Medulla oblongata (tissue), 1 donor: ENCODE results near the gene ELMOD1.
A peak's percentile ranks its signal among the peaks of the same experiment; 100 is the strongest.

Source experiments
- DNase-seq: peaks from one replicate; pipeline ENCODE4 v3.0.0-alpha.2; 2015; ENCODE audit errors: extremely low spot score

The ELMOD1 gene

DNA sequence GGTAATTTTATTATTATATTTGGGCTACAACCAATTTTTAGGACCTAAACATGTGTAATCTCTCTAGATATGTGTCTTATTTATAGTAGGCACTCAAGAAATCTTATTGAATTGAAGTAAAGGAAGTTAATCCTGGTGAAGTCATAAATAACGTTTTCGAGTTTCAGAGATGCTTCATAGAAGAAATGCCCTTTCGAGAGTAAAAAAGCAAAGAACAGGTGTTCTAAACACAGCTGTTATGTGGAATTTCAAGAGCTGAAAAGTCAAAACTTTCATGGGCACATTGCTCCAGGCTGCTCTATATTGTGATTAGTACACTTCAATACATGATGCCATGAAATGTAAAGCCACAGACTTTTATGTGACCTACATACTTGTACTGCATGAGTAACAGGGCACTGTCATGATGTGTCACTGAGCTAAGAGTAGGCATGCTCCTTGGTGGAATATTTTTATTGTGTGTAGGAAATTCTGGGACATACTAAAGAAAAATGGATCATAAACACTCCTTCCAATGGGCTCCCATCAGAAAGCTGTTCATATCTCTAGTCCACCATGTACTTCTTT is 7.2 kb upstream of the ELMOD1 start:
- DNase-seq = no peak

DNA sequence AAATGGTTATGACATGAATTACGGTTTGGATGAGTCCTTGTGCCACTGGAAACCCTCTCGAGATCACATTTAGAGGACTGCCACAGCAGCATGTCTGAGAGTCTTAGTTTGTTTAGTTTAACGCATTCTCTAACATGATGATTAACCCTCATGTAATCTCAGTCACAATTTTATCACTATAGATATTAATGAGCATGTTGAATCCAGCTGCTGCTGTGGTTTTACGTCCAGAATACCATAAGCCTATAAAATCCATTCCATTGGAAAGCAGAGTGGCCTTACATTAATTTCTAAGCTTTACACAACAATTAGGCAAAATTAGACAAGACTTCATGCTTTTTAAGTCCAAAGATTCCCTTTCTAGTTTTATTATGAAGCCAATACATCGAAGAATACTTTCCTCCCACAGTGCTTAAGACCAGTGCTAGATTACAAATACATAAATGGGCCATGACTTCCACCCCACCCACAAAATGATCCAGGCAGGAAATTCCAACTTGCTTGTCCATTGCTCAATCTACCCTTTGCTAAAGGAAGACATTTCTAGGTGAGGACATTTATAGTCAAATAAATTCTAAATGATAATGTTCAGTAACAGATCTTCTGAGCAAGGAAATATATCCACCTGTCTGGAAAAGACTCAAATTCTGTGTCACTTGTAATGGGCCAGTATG is 3.5 kb upstream of the ELMOD1 start:
- DNase-seq = no peak

DNA sequence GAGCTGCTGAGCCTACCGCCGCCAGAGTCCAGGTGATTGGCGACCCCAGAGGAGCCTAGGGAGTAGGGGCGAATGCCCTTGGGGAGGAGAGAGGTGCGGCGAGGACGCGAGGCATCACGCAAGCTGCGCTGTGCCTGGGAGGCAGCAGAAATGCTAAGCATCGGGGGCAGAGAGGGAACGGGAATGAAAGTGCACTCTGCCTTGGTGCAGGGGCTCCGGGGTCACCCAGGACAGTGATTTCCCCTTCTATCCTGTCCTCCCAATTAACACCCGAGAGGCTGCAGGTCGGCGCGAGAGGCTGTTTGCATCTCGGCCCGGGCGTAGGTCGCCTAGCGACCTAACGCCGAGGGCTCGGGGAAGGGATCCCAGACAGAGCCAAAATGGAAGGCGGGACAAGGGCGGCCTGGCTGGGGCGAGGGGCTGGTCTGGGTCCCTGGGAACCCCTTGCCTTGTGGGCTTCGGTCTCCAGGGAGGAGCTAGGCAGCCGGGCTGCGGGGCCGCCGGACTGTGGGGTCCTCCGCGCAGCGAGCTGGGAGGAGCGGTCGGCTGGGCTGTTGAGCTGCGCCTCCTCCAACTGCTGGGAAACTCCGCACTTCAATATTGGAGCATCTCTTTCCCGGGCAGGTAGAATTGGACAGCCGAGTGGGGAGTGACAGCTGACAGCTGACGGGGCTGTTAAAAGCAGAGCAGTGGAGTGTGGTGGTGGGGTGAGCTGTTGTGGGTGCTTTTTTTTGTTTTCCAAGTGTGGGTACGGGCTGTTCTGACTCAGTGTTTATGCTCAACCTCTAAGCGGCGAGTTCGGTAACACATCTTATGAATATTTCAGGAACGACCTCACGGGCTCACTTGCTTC is 657 bp downstream of the ELMOD1 start:
- no peak for DNase-seq

DNA sequence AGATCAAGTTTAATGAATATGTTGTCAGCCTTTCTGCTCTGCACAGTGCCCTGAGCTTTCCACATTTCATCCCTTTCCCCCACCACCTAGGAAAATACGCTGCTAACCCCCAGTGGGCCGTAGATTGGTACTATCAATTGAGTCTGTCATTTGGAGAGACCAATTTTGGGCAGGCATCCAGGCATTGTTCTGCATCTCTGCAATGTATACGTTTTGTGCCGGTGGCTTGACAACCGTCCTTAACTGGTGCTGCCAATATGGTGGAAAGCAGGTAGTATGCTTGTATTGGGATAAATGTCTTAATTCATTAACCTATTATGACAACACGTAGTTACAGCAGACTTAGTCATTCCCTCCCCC is 1.3 kb downstream of the ELMOD1 start:
- DNase-seq = no peak

DNA sequence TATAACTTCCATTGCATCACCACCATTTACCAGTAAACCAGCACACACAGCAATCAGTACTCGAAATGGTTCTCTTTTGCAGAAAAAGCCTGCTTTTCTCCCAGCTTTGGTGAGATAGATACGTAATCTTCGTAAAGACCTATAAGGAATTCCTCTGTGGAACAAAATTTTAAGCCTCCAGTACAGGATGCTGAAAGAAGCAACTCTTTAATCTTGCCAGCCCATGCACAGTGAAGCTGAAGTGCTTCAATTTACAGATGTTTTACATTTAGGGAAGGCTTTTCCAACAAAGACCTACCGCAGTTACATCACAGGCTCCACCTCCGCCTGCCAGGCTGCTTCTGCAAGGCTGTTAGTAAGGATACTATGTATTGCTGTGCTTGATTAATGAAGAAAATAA is 1.9 kb downstream of the ELMOD1 start:
- no peak for DNase-seq

DNA sequence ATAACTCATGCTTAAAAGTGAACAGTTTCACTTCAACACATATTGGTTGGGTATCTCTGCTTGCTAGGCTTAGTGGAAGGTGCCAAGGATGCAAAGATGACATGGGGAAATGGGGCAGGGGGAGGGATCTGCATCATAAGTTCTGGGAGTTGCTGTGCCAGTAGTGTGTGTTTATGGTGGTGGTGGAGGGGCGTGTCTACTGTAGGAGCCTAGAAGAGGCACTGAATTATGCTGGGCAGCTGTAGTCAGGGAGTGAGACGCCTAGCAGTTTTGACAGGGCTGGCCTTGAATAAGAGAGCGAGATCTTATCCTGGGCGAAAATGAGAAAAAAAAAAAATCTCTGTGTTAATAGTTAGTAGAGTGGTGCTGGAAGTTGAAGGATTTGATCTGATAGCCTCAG is 3.0 kb downstream of the ELMOD1 start:
- DNase-seq = no peak

DNA sequence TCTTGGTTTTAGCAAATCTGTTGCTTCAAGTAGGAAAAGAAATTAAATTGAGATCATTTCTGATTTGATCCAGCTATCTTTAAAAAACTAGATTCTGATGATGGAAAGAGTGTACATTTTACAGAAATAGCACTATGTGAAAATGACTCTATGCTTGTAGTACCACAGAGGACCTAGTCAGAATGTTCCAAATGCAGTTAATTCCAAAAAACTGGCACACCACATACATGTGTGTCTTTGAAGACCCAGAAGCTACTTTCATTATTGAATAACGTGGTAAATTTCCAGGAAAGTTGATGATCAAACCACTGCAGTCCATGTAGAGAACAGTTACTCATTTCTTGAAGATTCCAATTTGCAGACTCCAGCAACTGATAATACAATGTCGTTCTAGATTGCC is 3.8 kb downstream of the ELMOD1 start:
- no peak for DNase-seq

DNA sequence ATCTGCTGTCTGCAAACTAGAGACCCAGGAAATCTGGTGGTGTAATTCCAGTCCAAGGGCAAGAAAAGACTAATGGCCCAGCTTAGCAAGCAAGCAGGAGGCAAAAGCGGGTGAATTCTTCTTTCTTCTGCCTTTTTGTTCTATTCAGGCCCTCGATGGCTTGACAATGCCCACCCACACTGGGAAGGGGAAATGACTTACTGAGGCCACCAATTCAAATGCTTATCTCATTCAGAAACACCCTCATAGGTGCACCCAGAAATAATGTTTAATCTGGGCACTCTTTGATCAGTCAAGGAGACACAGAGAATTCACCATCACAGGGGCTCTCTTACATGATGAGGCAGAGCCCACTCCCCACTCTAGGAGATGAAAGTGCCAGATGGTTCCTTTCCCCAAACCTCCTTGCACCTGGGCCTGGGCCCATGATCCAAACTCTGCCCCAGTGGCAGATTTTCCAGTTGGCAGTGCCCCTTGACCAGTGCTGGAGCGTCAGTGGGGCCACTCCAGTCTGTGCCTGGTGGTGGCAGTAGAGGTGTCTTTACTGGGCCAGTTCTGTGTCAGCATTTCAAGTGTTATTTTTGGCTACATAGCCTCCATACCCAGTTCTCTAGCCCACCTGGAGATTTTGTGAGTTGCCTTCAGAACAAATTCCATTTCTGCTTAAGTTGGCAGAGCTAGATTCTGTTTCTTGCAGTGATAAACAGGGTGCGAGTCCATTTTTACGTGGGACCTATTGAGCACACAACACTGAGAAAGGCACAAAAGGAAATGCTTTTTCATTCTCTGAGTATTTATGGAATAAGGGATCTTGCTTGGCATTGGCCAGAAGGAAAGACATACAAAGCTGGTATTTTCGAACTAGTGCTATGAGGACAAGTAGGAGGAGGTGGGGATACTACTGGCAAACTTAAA is 7.5 kb downstream of the ELMOD1 start:
- DNase-seq = no peak

DNA sequence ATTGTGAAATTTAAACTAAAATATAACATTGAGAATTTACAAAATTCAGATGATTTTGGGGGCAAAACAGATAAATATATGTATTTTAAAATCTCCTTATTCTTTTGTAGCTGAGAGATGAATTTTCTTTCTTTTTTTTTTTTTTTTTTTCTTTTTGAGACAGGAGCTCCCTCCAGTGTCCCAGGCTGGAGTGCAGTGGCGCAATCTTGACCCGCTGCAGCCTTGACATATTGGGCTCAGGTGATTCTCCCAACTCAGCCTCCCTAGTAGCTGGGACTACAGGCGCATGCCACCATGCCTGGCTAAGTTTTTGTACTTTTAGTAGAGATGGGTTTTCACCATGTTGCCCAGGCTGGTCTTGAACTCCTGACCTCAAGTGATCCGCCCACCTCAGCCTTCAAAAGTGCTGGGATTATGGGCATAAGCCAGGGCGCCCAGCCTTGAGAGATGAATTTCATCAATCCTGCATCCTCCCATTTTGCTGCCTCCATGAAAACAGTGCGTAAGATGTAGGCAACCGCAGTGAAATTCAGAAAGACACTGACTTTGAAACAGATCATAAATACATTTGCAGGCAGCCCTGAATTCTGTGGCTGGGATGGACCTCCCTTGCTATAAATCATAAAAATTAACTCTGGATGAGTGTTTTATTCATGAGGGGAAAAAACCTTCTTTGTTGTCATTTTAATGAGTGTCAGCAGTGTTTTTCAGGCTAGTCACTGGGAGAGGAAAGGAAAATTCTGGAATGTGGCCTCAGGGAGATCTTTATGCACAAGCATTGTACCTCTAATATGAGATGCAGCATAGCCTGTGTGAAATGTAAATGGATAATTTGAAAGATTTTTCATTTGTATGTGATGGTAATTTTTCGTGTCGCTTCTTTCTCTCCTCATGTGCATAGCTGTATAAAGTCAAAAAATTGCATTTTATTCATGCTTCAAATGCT is 14.4 kb downstream of the ELMOD1 start:
- DNase-seq = no peak

DNA sequence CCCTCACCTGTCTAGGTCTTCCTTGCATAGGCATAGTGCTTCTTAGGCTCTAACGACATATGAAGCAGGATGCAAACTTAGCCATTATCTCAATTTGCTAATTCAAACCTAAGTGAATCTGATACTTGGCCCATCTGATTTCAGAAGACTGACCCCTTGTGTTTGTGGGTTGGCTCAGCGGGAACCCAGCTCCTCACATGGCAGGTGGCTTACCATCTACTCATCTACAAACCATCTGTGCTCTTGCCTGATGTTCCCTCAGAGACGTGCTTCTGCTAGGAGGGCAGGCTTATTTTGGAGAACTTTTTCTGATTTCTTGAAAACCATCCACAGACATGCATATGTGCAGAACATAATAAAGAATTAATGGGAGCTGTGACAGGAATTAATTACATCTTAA is 15.2 kb downstream of the ELMOD1 start:
- no peak for DNase-seq

DNA sequence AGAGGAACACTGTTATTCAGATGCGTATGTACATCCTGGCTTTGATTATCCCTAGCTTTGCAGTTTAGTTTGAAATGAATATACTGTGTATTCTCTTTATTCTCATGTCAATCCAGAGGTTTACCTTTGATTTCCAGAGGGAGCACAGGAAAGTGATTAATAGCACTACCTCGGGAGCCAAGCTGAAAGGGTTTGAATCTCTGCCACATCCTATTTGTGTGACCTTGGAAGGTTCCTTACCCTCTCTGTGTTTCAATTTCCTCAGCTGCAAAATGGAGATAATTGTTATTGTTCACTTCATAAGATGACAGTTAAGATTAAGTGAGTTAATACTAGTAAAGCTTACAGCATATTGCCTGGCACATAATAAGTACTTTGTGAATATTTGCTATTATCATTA is 17.9 kb downstream of the ELMOD1 start:
- no peak for DNase-seq

DNA sequence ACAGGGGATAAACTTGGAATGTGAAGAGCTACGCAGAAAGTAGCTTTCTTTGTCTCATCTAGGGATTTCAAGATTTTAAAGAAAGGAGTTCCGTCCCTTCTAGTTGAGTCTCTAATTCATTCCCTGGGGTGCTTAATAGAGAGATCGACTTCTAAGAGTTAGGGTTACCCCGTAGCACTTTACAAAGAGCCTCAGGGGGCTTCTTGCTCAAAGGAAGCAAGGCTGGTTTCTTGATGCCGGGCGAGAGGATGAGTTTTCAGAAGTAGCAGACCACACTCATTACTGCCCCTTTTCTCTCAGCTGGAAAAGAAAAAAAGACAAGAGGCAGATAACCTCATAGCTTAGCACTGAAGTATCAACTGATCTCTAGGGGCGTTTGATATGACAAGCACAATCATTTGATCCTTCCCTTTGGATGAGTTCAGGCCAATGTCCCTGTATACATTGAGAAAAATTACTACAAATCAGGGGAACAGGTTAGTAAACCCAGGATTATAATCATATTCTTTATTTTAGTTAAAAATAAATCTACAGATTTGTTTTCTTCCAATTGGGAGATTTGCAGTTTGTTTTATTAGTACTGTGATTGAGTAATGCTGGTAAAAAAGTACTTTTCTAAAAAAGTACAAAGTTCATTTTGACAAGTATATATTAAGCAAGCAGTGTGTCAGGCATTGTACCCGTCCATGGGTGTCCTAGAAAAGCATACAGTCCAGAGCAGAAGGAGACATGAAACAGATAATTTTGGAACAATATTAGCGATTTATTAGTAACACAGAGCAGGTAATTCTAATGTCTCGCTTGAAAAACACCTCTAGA is 18.7 kb downstream of the ELMOD1 start:
- no peak for DNase-seq

DNA sequence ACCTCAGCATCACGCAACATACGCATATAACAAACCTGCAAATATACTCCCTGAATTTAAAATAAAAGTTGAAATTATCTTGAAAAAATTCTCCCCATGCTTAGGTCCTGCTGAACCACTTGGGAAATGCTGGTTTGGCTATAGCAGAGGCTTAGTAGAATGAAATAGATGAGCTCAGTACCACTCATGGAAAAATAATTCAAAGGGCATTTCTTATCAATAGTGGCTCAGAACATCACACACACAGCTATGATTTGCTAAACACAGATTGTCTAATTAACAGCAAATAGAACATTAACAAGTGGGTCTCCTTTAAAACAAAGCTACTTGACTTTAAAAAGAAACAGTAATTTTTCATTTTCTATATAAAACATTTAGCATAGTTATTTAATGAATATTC is 21.5 kb downstream of the ELMOD1 start:
- no peak for DNase-seq

DNA sequence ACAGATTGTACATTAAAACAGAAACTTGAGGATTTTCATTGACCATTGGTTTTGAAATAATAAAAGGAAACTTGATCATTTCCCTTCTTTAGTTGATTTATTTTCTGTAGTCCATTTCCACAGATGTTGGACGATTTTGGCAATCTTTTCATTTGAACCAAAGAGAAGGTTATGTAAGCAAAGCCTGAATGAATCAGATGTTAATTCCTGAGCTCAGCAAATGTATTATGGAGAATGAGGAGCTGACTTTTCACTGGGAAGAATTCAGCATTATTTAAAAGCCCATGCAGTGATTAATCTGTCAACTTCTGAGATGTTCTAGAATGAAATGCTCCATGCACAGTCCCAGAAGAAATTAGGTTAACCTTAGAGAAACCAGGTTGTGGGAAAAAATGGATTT is 29.0 kb downstream of the ELMOD1 start:
- peak; percentile 20 for DNase-seq

DNA sequence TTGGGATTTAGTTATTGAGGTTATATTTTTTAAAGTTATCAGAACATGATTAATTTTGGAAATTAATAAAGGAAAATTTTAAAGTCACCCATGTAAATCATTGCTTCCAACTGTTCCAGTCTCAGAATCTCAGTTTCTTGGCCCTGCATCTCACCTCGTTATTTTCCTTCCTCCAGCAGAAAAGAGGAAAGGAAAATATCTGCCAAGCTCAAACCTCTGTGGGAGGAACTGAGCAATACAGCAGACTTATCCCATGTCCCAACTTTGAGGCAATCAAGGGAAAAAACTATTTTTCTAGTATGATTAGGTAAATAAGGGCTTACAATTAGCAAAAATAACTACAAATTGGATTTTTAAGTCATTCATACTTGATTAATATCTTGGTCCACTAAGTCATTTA is 30.1 kb downstream of the ELMOD1 start:
- no peak for DNase-seq

DNA sequence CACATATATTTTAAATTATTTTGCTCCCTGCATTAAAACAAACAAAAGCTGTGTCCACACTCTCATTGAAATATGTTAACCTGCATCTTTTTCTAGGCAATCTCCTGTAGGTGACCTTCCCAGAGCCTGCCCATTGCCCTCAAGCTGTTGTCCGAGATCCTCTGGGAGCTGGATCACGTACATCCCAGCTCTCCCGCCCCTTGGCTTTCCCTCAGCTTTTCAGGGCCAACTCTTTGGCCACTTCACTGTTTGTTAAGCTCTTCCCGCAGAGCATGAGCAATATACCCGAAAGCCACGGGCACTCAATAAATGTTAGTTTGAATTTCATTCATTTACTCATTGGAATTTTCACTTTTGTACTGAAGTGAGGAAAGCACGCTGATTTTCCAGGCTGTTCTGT is 32.2 kb downstream of the ELMOD1 start:
- DNase-seq = no peak

DNA sequence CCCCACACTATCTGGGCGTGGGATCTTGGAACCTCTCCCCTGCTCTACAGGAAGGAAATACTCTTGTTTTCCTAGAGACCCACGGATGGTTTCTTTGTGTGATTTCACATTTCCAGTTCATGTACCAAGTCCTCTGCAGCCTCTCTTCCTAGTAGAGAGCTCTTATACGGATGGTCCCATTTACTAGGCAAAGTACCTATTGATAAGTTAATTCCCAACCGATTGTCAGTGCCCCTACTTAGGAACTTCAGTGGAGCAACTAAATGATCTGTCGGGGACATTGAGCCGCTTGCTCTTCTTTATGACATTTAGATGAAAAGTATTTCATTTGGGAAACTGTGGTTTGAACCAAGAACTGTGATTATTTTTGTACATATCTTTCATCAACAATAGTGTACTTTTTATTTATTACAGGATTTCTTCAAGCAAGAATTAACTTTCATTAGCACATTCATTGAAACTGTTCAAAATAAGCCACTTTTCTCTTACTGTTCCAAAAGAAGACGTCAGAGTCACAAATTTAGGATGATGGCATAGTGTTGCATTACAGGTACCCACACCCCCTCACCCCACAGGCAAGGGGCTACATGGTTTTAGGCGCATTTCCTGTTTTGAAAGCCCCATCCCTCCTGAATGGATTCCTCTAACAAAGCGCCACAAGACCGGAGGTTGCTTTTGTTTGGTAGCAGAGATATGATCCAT is 34.2 kb downstream of the ELMOD1 start:
- DNase-seq = no peak

DNA sequence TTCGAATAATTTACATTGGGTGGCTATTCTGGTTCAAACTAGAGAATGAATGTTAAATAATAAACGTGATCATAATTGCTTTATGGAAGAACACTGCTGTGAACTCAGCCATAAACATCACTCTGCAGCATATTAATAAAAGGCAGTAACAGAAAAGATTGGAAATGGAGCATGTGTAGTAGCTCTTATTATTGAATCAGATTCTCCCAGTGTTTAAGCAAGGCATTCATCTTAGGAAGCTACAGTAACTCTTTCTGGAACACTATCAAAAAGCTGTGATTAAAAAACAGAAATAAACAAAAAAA is 34.7 kb downstream of the ELMOD1 start:
- DNase-seq = no peak

DNA sequence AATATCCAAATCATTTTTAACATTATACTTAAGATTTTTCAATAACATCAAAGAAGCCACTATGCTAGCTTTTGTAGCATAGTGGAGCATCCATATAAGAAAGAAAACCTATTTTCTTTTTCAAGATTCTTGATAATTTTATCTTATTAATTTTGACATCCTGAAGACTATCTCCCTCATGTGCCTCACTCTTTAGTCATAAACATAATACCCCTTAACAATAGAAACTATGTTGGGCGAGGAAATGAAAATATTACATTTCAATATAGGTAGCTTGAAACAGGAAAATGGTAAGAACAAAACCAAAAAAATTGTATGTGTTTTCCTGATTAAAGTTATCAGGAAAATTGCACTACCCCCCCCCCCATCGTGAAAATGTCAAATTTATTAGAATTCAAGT is 40.1 kb downstream of the ELMOD1 start:
- no peak for DNase-seq

DNA sequence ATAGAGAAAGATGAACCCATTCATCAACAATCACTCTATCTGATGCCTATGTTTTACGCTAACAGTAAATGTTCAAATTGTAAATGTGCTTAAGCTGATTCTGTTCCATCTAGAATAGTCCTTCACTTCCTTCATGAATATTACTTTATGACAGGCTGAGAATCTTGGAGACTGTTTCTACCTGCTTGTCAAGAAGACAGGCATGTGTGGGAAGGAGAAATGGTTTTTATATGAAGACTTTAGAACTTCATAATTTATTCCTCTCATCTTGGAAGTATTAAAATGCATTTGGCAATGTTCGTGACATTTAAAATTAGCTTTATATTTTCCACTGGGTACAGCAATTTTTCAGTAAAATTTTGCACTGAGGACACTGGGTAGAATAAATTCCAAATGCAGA is 41.0 kb downstream of the ELMOD1 start:
- no peak for DNase-seq
